ENCODE measurements around the gene AKNA. TPM values are rescaled to one million over a fixed set of nuclear protein-coding genes. Genes with fewer than 3 reads are reported as not detected.

The AKNA gene
- polyA plus RNA-seq, 3 donors, result 3.3 to 147 (median 7.3) TPM

DNA sequence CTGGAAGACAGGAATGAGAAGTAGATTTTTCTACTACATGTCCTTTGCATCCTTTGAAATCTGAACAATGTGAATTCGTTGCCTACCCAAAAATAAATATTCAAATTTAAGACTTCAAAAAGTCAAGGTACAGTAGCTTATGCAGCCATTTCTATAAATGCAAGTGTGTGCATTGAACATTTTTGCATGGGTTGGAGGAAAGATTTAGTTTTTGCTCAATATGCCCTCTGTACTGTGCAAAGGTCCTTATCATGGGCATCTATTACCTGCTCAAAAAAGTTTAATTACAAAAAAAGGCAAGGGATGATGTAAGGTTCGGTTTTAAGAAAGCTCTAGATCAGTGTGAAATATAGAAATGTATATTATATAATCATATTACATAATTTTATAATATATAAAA, 22.6 kb downstream of the AKNA start:
- intact Hi-C loops (cut with micrococcal nuclease), result no loop called here
- no peak overlapping the region for H3K4me2 ChIP-seq (replicated peaks; ENCODE audit: extremely low read depth, low read length, poor library complexity, severe bottlenecking)

DNA sequence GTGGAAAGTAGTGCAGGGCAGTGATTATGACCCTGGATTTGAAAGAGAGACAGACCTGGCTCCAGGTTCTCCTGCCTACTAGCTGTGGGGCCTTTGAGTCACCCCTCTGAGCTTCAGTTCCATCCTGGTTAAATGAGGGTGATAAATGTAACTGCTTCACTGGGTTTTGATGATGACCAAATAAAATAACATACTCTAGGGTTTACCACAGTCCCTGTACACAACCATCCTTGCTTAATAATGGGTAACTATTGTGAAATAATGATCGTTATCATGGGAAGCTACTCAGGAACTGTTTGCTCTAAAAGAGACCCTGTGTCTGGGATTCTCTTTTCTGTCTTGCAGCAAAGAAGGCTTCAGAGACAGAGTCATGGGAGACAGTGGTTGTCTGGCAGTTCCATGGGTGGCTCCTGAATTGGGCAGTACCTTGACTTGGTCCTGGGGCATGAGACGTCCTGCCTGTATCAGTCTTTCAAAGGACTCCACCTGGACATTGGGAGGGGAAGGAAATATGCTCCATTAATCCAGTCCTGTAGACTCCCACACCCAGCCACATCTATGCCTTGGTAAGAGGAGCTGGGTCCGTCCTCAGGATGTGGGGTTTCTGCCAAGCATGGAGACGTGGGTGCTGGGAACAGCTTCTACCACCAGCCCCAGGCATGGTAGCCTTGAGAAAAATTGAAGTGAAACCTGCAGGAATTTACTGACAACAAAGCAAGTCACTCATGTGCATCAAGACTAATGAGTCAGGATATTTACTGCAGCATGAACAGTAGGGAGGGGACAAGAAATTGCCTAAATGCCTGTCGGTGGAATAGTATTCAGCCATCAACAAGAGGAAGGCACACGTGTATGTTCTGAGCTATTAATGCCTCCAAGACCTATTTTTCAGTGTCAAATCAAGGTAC, 23.4 kb downstream of the AKNA start:
- TF ChIP-seq, protein P1, sequence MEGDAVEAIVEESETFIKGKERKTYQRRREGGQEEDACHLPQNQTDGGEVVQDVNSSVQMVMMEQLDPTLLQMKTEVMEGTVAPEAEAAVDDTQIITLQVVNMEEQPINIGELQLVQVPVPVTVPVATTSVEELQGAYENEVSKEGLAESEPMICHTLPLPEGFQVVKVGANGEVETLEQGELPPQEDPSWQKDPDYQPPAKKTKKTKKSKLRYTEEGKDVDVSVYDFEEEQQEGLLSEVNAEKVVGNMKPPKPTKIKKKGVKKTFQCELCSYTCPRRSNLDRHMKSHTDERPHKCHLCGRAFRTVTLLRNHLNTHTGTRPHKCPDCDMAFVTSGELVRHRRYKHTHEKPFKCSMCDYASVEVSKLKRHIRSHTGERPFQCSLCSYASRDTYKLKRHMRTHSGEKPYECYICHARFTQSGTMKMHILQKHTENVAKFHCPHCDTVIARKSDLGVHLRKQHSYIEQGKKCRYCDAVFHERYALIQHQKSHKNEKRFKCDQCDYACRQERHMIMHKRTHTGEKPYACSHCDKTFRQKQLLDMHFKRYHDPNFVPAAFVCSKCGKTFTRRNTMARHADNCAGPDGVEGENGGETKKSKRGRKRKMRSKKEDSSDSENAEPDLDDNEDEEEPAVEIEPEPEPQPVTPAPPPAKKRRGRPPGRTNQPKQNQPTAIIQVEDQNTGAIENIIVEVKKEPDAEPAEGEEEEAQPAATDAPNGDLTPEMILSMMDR (IDR thresholded peaks at IDR 0.05), result no peak
- DNase-seq, result peak; percentile 66 to 86 (median 85)
- Histone ChIP-seq H3K4me2 (replicated peaks; ENCODE audit: extremely low read depth, low read length, poor library complexity, severe bottlenecking) (peak overlapping the region; percentile 63), H3K9ac (ENCODE audit: insufficient read depth, low read length, poor library complexity, severe bottlenecking) (peak overlapping the region; percentile 59), H3K4me1 (ENCODE audit: control insufficient read depth in 1 of 2, insufficient read depth in 2 of 2, low read length in 2 of 2) (peaks cover 60 to 62% of the 10 kb centered on the region in 2 donors), H2AFZ (ENCODE audit: insufficient read depth, low read depth, low read length, poor library complexity, severe bottlenecking) (no peak overlapping the region), H3K36me3 (replicated peaks in 1 of 2; ENCODE audit: control insufficient read depth in 1 of 2, insufficient read depth in 2 of 2, low read length in 2 of 2) (peaks cover 81 to 88% of the 10 kb centered on the region in 2 donors), H3K27ac (ENCODE audit: low read depth in 1 of 2, low read length in 2 of 2) (peak overlapping the region; percentile 89 to 96), H3K27me3 (ENCODE audit: control insufficient read depth in 2 of 2, insufficient read depth in 2 of 2, low read length in 2 of 2) (no peaks in the 10 kb centered on the region), H3K4me3 (replicated peaks in 1 of 3; ENCODE audit: low read depth in 2 of 3, low read length in 3 of 3) (peak overlapping the region in 1 of 3 experiments; percentile 58), H3K9me3 (replicated peaks in 1 of 2; ENCODE audit: control insufficient read depth in 1 of 2, insufficient read depth in 1 of 2, low read length in 2 of 2) (no peaks in the 10 kb centered on the region), H4K20me1 (ENCODE audit: insufficient read depth, low read length) (peaks cover 32% of the 10 kb centered on the region), H3K79me2 (ENCODE audit: insufficient read depth, low read length) (peaks cover 72% of the 10 kb centered on the region)
- H3K36me3 Mint-ChIP-seq, result peaks cover 83 to 93% of the 10 kb centered on the region in 2 donors
- H3K27me3 Mint-ChIP-seq (ENCODE audit: low read depth in 3 of 3), result no peaks in the 10 kb centered on the region
- H3K4me3 Mint-ChIP-seq, result peak overlapping the region; percentile 45 to 64
- peaks cover 61% of the 10 kb centered on the region for H3K4me1 Mint-ChIP-seq
- H3K9me3 Mint-ChIP-seq, result peaks cover 0 to 5% (median 0%) of the 10 kb centered on the region in 7 donors
- 0% methylated on average over 2 of the region's 6 CpGs for WGBS (ENCODE audit: insufficient coverage)
- intact Hi-C loops (cut with micrococcal nuclease), result loop anchor here in 1 of 2 donors (5.0 kb wide), 1 partner anchor 33 kb away; no protein-coding TSS in a partner anchor
- H3K27ac Mint-ChIP-seq, result peak overlapping the region; percentile 97 to 99 (median 98)

More for the DNA sequence above, 22.6 kb downstream of the AKNA start:
- WGBS (ENCODE audit: insufficient coverage), result no CpG with 5 or more reads among the region's 2 CpGs
- peaks cover 83 to 93% of the 10 kb centered on the region in 2 donors for H3K36me3 Mint-ChIP-seq
- peaks cover 68 to 70% of the 10 kb centered on the region in 2 donors for H3K4me1 ChIP-seq (ENCODE audit: control insufficient read depth in 1 of 2, insufficient read depth in 2 of 2, low read length in 2 of 2)
- H3K27me3 Mint-ChIP-seq (ENCODE audit: low read depth in 3 of 3), result no peaks in the 10 kb centered on the region
- no peak for DNase-seq
- H3K4me3 ChIP-seq (replicated peaks in 1 of 3; ENCODE audit: low read depth in 2 of 3, low read length in 3 of 3), result peak overlapping the region in 1 of 3 experiments; percentile 58
- peaks cover 74% of the 10 kb centered on the region for H3K79me2 ChIP-seq (ENCODE audit: insufficient read depth, low read length)
- H3K36me3 ChIP-seq (replicated peaks in 1 of 2; ENCODE audit: control insufficient read depth in 1 of 2, insufficient read depth in 2 of 2, low read length in 2 of 2), result peaks cover 79 to 88% of the 10 kb centered on the region in 2 donors
- TF ChIP-seq, protein P1 (IDR thresholded peaks at IDR 0.05), result no peak
- H3K9me3 ChIP-seq (replicated peaks in 1 of 2; ENCODE audit: control insufficient read depth in 1 of 2, insufficient read depth in 1 of 2, low read length in 2 of 2), result no peaks in the 10 kb centered on the region
- H3K9ac ChIP-seq (ENCODE audit: insufficient read depth, low read length, poor library complexity, severe bottlenecking), result no peak overlapping the region
- peak overlapping the region in 1 of 2 donors; percentile 96 for H3K27ac ChIP-seq (ENCODE audit: low read depth in 1 of 2, low read length in 2 of 2)
- peak overlapping the region; percentile 97 to 99 (median 98) for H3K27ac Mint-ChIP-seq
- no peaks in the 10 kb centered on the region for H3K27me3 ChIP-seq (ENCODE audit: control insufficient read depth in 2 of 2, insufficient read depth in 2 of 2, low read length in 2 of 2)
- no peak overlapping the region for H3K4me3 Mint-ChIP-seq
- H4K20me1 ChIP-seq (ENCODE audit: insufficient read depth, low read length), result peaks cover 24% of the 10 kb centered on the region
- H2AFZ ChIP-seq (ENCODE audit: insufficient read depth, low read depth, low read length, poor library complexity, severe bottlenecking), result no peak overlapping the region
- H3K4me1 Mint-ChIP-seq, result peaks cover 69% of the 10 kb centered on the region
- peaks cover 0 to 5% (median 0%) of the 10 kb centered on the region in 7 donors for H3K9me3 Mint-ChIP-seq
